Osteoblast (primary cell): ENCODE measurements around the gene PHF23. TPM values are rescaled to one million over a fixed set of nuclear protein-coding genes. Genes with fewer than 3 reads are reported as not detected.
A peak's percentile ranks its signal among the peaks of the same experiment; 100 is the strongest.

Source experiments
- DNase-seq: peaks from one replicate; pipeline ENCODE4 v3.0.0; 2011; ENCODE audit warnings: low spot score, mixed read lengths; ENCODE audit not compliant: insufficient read length; ENCODE audit errors: missing footprints
- H2AFZ ChIP-seq: 2 replicates; pipeline ENCODE4 v1.6.0; 2011; ENCODE audit warnings: mild to moderate bottlenecking, low read length
- H3K27ac ChIP-seq: 2 replicates; pipeline ENCODE4 v1.5.1; 2011; ENCODE audit warnings: mild to moderate bottlenecking, low read depth, low read length, moderate library complexity
- H3K27me3 ChIP-seq: 2 replicates; pipeline ENCODE4 v1.6.0; 2012; ENCODE audit warnings: mild to moderate bottlenecking, control low read depth, inconsistent platforms, low read length, moderate library complexity; ENCODE audit not compliant: insufficient read depth
- H3K36me3 ChIP-seq: 2 replicates; pipeline ENCODE4 v1.5.1; 2011; ENCODE audit warnings: mild to moderate bottlenecking, low read length, control low read depth, moderate library complexity; ENCODE audit not compliant: insufficient read depth
- H3K4me1 ChIP-seq: 2 replicates; pipeline ENCODE4 v1.5.1; 2011; ENCODE audit warnings: mild to moderate bottlenecking, low read length, control low read depth, moderate library complexity; ENCODE audit not compliant: insufficient read depth
- H3K4me2 ChIP-seq: 2 replicates; pipeline ENCODE4 v1.6.0; 2011; ENCODE audit warnings: mild to moderate bottlenecking, low read length; ENCODE audit not compliant: insufficient read depth
- H3K4me3 ChIP-seq: fragments of 200-600 bp; sonication (generic); 3 replicates; pipeline ENCODE4 v1.5.1; 2012; ENCODE audit warnings: mild to moderate bottlenecking, low read length, inconsistent platforms; ENCODE audit not compliant: insufficient read depth
- H3K79me2 ChIP-seq: 2 replicates; pipeline ENCODE4 v1.6.0; 2012; ENCODE audit warnings: mild to moderate bottlenecking, low read length, control low read depth, inconsistent platforms; ENCODE audit not compliant: insufficient read depth
- H3K9me3 ChIP-seq: 2 replicates; pipeline ENCODE4 v1.5.1; 2011; ENCODE audit warnings: low read depth, low read length, control low read depth
- H4K20me1 ChIP-seq: 2 replicates; pipeline ENCODE4 v1.6.0; 2012; ENCODE audit warnings: mild to moderate bottlenecking, low read length, control low read depth; ENCODE audit not compliant: insufficient read depth
- total RNA-seq: library from RNA; depleted of rRNA; stranded (reverse); fragments of >200 nt; gene quantifications from 2 replicates; pipeline ENCODE4 v1.2.3, GENCODE V29; 2012
- TF ChIP-seq, protein P1 (sequence below): IDR thresholded peaks from 2 replicates; pipeline ENCODE4 v1.5.1; 2011; ENCODE audit warnings: mild to moderate bottlenecking, low read depth, low read length, moderate library complexity; ENCODE audit errors: extremely low read depth

PHF23 gene
- total RNA-seq, 1 donor: 53.2 TPM

DNA sequence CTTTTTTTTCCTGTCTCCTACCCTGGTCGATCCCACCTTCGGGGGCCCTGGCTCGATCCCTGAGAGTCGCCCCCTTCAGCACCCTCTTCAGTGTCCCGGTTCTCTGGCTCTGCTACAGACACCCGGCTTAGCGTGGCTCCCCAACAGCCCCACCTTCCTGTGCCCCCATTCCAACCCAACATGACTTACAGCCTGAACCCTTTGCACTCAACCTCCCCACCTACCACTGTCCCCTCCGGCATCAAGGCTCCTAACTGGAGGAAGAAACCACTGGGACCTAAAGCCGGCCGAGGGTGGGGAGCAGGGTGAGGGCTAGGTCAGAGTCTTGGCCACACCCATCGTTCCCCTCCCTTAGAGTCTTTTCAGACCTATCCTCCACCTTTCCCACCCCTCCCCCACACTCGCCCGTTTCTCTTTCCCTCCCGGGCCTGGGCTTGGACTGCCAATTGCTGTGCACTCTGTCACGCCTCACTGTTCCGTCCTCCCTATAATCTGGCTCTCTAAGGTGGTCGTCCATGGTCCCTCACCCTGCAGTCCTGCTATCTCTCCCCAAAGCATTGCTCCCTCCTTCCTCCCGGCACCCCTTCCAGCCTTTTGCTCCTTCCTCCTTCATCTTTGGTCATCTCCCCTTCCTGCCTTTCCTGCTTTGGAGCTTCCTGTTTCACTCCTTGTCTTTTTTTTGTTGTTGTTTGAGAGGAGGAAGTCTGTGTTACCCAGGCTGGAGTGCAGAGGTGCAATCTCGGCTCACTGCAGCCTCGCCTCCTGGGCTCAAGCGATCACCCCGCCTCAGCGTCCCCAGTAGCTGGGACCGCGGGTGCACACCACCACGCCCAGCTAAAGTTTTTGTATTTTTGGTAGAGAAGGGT is 23.9 kb upstream of the PHF23 start:
- peak overlapping the region; percentile 36 for H3K4me3 ChIP-seq

DNA sequence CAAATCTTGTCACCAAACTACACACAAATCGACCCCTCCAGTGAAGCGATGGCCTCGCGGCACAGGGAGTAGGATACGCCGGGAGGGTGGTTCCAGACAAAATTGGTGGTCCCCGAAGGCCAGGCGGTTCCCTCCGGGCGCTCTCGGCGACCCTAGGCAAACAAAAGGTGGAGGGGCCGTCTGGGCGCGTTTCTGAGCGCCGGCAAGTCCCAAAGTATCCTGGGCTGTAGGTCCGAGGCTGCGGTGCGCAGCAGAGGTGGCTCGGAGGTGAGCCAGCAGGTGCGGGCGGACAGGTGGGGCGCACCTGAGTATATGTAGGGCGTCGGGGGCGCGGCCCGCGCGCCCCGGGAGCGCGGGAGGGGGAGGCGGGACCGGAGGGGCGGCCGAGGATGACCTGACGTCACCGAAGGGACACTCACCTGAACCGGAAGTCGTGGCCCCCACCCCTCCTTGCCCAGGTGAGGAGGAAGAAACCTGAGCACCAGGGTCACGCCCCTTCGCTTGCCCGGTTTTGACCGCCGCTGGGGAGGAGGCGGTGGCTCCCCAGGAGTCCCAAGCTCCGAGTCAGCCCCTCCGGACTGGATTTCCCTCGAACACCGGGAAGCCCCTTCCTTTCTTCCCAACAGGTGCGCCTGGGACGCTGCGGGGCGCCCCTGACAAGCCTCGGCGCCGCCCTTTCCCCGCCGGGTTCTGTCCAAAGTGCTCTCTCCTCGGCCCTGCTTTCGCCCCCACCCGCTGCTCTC is 23.1 kb upstream of the PHF23 start, which contains the start of gene CLDN7:
TSS of gene CLDN7 (minus strand) at position 287 of the 743 bp plus-strand sequence. CDS start 435 bp downstream, outside the sequence.
- DNase-seq: no peak
- Histone ChIP-seq H3K79me2 (no peaks in the 10 kb centered on the region), H3K9me3 (no peaks in the 10 kb centered on the region), H2AFZ (peak within 1 kb of the TSS; percentile 88), H3K4me3 (peak within 1 kb of the TSS; percentile 67), H3K4me2 (peak within 1 kb of the TSS; percentile 77), H3K27me3 (peaks cover 15% of the 10 kb centered on the region), H3K27ac (no peak within 1 kb of the TSS), H3K36me3 (peaks cover 12% of the 10 kb centered on the region), H3K4me1 (peaks cover 19% of the 10 kb centered on the region), H4K20me1 (no peaks in the 10 kb centered on the region)
- TF ChIP-seq, protein P1, sequence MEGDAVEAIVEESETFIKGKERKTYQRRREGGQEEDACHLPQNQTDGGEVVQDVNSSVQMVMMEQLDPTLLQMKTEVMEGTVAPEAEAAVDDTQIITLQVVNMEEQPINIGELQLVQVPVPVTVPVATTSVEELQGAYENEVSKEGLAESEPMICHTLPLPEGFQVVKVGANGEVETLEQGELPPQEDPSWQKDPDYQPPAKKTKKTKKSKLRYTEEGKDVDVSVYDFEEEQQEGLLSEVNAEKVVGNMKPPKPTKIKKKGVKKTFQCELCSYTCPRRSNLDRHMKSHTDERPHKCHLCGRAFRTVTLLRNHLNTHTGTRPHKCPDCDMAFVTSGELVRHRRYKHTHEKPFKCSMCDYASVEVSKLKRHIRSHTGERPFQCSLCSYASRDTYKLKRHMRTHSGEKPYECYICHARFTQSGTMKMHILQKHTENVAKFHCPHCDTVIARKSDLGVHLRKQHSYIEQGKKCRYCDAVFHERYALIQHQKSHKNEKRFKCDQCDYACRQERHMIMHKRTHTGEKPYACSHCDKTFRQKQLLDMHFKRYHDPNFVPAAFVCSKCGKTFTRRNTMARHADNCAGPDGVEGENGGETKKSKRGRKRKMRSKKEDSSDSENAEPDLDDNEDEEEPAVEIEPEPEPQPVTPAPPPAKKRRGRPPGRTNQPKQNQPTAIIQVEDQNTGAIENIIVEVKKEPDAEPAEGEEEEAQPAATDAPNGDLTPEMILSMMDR: no peak

More for the DNA sequence above, 23.9 kb upstream of the PHF23 start:
- TF ChIP-seq, protein P1: no peak
- no peaks in the 10 kb centered on the region for H4K20me1 ChIP-seq
- peaks cover 15% of the 10 kb centered on the region for H3K27me3 ChIP-seq
- peak; percentile 80 for DNase-seq
- peaks cover 12% of the 10 kb centered on the region for H3K36me3 ChIP-seq
- peak overlapping the region; percentile 47 for H3K4me2 ChIP-seq
- H3K4me1 ChIP-seq: peaks cover 19% of the 10 kb centered on the region
- H3K27ac ChIP-seq: no peak overlapping the region
- H3K79me2 ChIP-seq: no peaks in the 10 kb centered on the region
- H3K9me3 ChIP-seq: no peaks in the 10 kb centered on the region
- H2AFZ ChIP-seq: peak overlapping the region; percentile 88

DNA sequence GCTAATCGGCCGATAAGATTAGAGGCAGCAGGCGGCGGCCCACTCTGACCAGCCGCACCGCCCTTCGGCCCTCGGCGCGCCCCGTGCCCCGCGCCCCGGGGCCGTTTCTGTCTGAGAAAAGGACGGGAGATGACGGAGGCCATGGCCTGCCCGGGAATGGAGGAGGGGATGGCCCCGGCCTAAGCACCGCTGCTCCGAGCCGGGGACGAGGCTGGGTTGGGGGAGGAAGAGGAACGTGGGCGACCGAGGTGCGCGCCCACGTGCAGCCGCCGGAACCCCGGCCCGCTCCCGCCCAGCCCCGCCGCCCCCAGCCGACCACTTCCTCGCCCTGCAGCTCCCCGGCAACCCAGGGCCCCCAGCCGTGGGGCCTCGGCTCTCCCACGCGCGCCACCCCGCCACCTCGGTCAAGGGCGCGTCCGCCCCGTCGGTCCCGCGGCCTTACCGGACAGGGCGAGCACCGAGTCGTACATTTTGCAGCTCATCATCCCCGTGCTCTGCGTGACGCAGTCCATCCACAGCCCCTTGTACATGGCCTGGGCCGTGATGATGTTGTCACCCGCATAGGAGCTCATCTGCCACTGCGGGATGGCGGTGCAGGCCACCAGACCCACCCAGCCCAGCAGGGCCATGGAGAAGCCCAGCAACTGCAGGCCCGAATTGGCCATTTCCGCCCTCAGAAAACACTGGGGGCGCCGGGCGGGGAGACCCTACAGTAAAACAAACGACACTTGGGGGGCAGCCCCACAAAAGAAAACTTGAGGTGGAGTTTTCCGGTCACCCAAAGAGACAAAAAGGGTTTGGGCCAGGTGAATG is 22.3 kb upstream of the PHF23 start:
- Histone ChIP-seq H3K4me3 (peak overlapping the region; percentile 67), H2AFZ (peak overlapping the region; percentile 51), H3K4me1 (peaks cover 19% of the 10 kb centered on the region)

More for the DNA sequence above, 22.3 kb upstream of the PHF23 start:
- peaks cover 18% of the 10 kb centered on the region for H3K36me3 ChIP-seq
- H3K4me2 ChIP-seq: peak overlapping the region; percentile 77
- no peaks in the 10 kb centered on the region for H3K79me2 ChIP-seq
- TF ChIP-seq, protein P1: no peak
- no peak overlapping the region for H3K27ac ChIP-seq
- peaks cover 15% of the 10 kb centered on the region for H3K27me3 ChIP-seq
- H3K9me3 ChIP-seq: no peaks in the 10 kb centered on the region
- peak; percentile 82 for DNase-seq
- H4K20me1 ChIP-seq: no peaks in the 10 kb centered on the region
